Measurements from ENCODE around the gene ZBTB4.
"Not testable (repeated sequence)": the region's sequence is repeated elsewhere in the genome, so short reads cannot be mapped to it uniquely, and the experiment has no call there.

Gene ZBTB4

GRCh38 chr17:7495906-7496434 is 16.5 kb upstream of the ZBTB4 start:
- no peak for DNase-seq

- no peak for DNase-seq
Measured at GRCh38 chr17:7493941-7494340, 14.5 kb upstream of the ZBTB4 start.

GRCh38 chr17:7491583-7491982 is 12.2 kb upstream of the ZBTB4 start:
- DNase-seq: no peak

DNA sequence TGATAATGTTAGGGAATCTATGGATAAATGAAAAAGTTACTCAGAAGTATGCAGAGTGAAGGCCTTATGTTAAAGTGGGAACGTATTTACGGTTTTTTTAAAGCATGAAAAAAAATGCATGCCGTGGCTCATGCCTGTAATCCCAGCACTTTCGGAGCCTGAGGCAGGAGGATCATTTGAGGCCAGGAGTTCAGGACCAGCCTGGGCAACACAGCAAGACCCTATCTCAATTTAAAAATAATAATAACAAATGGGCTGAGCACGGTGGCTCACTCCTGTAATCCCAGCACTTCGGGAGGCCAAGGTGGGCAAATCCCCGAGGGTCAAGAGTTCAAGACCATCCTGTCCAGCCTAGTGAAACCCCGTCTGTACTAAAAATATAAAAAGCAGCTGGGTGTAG is 10.7 kb upstream of the ZBTB4 start:
- DNase-seq: no peak

DNA sequence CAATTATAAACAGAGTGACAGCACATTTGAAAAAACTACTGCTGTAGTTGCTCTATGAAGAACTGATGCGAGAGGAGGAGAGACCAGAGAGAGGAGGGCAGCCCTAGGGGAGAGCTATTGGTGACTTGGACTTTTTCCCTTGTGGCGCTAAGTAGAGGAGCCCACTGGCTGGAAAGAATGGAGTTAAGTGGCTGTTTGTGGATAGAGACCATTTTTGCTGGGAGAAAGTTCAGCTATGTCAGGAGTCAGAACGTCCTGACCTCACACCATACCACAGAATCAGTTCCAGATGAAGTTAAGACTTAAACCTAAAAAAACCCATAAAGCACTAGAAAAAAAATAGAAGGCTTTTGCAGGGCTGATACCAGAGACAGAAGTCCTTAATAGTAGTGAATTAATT is 6.8 kb upstream of the ZBTB4 start:
- DNase-seq: peak; percentile 22

- DNase-seq: no peak
Measured at GRCh38 chr17:7484919-7485377, 5.5 kb upstream of the ZBTB4 start.

GRCh38 chr17:7484067-7484918 is 4.9 kb upstream of the ZBTB4 start, which contains the start of gene POLR2A:
Gene POLR2A (plus strand): TSS chr17:7484366.
- DNase-seq: peak; percentile 97

DNA sequence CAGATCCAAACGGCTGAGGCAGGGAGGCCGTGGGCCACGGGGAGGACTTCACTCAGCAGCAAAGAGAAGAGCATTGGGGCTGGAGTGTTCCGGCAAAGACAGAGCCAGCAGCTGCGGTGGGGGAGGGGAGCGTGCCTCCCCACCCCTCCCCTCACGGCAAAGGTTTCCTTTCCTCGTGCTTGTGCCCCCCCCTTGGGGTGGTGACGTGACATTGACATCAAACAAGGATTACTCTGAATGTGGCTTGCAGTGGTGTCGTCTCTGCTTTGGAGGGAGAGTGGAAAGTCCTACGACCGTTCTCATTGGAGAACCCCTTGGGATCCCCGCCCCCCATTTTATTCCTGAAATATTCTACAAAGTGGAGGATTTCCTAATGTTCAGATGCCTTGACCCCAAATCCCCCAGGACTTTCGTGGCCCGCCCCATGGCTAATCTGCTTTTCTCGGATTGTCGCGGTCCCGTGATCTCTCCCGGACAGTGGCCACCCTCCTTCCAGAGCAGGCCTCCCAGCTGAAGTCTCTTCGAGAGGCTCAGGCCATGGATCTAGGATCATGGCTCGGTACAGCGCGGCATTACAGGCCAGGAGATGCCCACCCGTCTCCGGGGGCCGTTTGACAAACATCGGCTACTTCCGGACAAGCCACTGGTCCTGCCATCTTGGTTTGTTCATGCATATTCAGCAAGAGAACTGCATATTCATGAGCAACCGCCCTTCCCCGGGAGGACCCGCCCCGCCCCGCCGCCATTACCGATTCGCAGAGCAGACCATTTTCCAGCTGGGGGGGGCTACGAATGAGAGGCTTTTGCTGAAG is 4.0 kb upstream of the ZBTB4 start:
- peak; percentile 93 for DNase-seq

DNA sequence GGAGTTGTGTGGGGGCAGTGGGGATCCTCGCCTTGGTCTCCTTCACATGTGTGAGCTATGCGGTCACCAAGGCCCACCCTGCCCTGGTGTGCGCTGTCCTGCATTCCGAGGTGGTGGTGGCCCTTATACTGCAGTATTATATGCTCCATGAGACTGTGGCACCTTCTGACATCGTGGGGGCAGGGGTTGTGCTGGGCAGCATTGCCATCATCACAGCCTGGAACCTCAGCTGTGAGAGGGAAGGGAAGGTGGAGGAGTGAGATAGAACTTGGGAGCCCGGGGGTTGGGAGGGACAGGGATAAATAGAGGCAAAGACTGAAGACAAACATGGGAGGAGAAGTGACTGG is 3.3 kb upstream of the ZBTB4 start:
- not testable (repeated sequence) for DNase-seq

DNA sequence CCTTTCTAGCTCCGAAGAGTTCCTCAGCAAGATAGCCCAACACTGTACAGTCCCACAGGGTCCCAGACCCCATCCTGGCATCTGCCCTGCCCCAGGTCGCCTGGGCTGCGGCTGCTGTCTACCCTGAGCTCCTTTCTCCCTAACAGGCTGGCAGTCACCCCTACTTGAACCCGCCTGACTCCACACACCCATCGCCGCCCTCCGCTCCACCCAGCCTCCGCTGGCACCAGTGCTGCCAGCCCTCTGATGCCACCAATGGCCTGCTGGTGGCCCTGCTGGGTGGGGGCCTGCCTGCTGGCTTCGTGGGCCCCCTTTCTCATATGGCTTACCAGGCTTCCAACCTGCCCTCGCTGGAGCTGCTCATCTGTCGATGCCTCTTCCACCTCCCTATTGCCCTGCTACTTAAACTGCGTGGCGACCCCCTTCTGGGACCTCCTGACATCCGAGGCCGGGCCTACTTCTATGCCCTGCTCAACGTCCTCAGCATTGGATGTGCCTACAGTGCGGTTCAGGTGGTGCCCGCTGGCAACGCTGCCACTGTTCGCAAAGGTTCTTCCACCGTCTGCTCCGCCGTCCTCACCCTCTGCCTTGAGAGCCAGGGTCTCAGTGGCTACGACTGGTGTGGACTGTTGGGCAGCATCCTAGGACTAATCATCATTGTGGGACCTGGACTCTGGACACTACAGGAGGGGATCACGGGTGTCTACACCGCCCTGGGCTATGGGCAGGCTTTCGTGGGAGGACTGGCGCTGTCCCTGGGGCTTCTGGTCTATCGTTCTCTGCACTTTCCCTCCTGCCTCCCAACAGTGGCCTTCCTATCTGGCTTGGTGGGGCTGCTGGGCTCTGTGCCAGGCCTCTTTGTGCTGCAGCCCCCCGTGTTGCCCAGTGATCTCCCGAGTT is 2.7 kb upstream of the ZBTB4 start:
- DNase-seq: not testable (repeated sequence)

DNA sequence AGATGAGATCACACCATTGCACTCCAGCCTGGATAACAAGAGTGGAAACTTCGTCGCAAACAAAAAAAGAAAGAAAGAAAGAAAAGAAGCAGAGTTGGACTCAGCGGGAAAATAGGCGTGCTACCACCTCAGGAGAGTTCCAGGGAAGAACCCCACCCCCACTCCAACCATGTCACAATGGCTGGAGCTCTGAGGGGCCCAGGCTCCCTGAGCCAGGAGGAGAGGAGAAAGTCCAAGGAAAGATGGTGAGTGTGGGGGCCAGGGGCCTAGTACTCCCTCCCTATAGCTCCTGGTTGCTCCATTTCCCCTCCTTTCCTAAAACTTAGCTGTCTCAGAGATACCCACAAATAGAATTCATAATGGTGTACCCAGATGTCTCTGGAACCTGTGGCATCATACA is 1.8 kb upstream of the ZBTB4 start, which contains the start of gene SLC35G6:
Gene SLC35G6, plus strand, starts transcription at position 172 of the 400 bp plus-strand sequence. Its CDS starts 71 bp downstream, at position 243.
- DNase-seq: not testable (repeated sequence)

DNA sequence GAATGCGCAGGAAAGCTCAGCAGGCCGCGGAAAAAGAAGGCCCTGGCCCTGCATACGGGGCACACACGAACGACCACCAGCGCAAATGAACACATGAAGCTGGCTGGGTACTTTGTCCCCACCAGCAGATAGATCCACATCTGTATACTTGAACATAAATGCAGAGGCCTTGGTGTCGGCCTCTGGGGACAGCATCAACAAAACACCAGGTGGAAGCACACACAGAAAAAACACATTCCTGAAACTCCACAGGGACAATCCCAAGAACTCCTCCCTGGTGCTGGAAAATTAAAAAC is 606 bp upstream of the ZBTB4 start:
- no peak for DNase-seq

- peak; percentile 44 for DNase-seq
Measured at GRCh38 chr17:7478276-7479212, 887 bp downstream of the ZBTB4 start.

DNA sequence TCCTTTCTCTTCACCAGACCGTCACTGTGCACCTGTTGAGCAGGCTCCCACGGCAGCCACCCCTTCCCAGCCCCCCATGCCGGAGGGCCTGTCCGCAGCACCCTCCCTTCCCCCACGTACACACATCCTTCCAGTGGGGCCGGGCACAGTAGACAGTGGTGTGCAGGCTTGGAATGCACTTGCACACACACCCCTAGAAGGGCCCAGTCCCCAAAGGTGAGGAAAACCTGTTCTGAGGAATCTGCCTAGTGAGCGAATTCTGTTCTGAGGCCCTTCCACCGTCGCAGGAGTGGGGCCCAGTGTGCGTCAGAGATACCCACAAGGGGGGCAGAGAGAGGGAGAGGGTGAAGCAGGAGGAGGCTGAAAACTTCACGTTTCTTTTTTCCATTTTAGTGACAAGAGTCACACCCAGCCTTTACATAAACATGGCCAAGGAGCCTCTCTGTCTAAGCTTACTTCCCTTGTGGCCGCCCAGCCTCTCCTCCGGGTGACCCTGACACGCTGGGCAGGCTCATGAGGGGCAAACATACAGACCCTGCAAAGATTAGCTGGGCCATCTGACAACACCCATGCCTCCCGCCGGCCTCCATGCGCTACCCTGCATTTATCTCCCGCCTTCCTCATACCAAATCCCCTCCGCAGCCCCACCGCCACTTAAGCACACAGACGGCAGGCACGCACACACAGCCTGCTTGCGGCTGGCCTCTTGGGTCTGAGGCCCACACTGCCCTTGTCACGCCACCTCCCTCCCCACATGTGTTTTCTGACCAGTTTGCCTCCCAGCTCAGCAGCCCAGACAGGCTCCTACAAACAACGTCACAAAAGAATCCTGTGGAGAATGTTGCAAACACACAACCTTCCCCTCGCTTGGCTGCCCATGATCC is 1.8 kb downstream of the ZBTB4 start:
- peak; percentile 74 for DNase-seq

GRCh38 chr17:7476951-7477350 is 2.5 kb downstream of the ZBTB4 start:
- no peak for DNase-seq

DNA sequence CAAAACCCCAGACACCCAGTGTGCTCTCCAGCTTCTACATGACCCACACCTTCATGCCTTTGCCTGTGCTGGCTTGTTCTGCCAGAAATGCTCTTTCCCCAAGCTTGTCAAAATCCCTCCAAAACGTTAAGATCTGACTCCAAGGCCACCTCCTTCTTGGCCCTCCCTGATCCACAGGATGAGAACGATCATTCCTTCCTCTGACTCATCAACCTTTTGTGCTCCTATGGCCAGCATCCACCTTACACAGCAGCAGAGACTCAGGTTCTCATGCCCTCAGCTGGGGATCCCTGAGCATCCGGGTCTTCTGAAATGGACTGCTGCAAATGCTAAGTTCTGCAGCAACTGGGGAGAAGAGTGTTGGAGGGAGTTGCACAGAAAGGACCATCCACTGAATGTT is 2.9 kb downstream of the ZBTB4 start:
- DNase-seq: no peak

DNA sequence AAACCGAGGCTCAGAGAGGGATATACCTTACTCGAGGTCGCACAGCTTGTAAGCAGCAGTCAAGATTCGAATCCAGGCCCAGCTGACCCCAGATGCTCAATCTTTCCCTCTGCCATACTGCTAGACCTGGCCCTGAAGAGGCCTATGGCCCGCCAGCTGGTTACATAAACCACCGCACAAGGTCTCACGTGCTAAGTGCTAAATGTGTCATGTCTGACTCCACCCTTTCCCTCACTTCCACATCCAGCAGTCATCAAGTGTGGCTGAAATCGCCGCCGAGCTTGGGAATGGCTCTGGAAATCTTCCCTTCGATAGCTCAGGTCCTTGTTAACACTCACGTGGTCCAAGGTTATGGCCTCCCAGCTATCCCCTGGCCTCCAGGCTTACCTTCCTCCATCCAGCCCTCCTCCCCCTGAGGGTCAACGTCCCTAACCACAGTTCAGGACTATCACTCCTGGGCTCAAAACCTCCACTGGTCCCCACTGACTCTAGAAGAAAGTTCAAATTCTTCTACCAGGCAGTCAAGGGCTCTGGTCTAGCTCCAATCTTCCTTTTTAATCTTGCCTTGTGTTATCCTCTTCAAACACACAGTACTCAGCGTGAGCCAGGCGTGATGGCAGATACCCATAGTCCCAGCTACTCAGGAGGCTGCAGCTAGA is 3.5 kb downstream of the ZBTB4 start:
- no peak for DNase-seq

DNA sequence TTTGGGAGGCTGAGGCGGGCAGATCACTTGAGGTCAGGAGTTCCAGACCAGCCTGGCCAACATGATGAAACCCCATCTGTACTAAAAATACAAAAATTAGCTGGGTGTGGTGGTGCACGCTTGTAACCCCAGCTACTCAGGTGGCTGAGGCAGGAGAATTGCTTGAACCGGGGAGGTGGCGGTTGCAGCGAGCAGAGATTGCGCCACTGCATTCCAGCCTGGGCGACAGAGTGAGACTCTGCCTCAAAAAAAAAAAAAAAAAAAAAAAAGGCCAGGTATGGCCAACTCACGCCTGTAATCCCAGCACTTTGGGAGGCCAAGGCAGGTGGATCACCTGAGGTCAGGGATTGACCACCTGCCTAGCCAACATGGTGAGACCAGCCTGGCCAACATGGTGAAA is 4.7 kb downstream of the ZBTB4 start:
- DNase-seq: not testable (repeated sequence)

GRCh38 chr17:7471729-7472128 is 7.7 kb downstream of the ZBTB4 start:
- no peak for DNase-seq
